Lung (tissue), 12 donors: ENCODE measurements around the gene NLRP5. TPM values are rescaled to one million over a fixed set of nuclear protein-coding genes. Genes with fewer than 3 reads are reported as not detected.

Experiments
- ATAC-seq: fragments of 200-7000 bp; cut with Tn5 transposase; one replicate; pipeline ENCODE4 v1.9.1; 2020; ENCODE audit warnings: moderate number of reproducible peaks; ENCODE audit not compliant: insufficient read depth, low FRiP score
- DNase-seq, 3 donors: peaks; one replicate each; pipeline ENCODE4 v3.0.0-alpha.2; 2013 to 2017
- H3K27ac ChIP-seq, 2 donors: one replicate each; pipeline ENCODE4 v1.5.1; 2013; ENCODE audit warnings: mild to moderate bottlenecking in 2 of 2, moderate library complexity in 2 of 2, control low read depth in 1 of 2, inconsistent platforms in 1 of 2, low read depth in 1 of 2, low read length in 1 of 2
- H3K27me3 ChIP-seq, 3 donors: one replicate each; pipeline ENCODE4 v1.5.1; 2013; ENCODE audit warnings: low read length in 2 of 3; ENCODE audit not compliant: control insufficient read depth in 3 of 3, insufficient read depth in 3 of 3
- H3K36me3 ChIP-seq, 4 donors: one replicate each; pipeline ENCODE4 v1.5.1; 2013; ENCODE audit warnings: low read length in 4 of 4, mild to moderate bottlenecking in 1 of 4, moderate library complexity in 1 of 4; ENCODE audit not compliant: control insufficient read depth in 4 of 4, insufficient read depth in 4 of 4
- H3K4me1 ChIP-seq, 5 donors: one replicate each; pipeline ENCODE4 v1.5.1; 2013; ENCODE audit warnings: low read length in 5 of 5, mild to moderate bottlenecking in 2 of 5, moderate library complexity in 1 of 5; ENCODE audit not compliant: control insufficient read depth in 5 of 5, insufficient read depth in 5 of 5
- H3K4me3 ChIP-seq: one replicate; pipeline ENCODE4 v1.5.1; 2013; ENCODE audit warnings: mild to moderate bottlenecking, control low read depth, moderate library complexity
- H3K9ac ChIP-seq, 2 donors: one replicate each; pipeline ENCODE4 v1.5.1; 2013; ENCODE audit warnings: low read length in 2 of 2, control low read depth in 1 of 2; ENCODE audit not compliant: insufficient read depth in 1 of 2
- H3K9me3 ChIP-seq, 4 donors: one replicate each; pipeline ENCODE4 v1.5.1; 2013; ENCODE audit warnings: low read length in 3 of 4, mild to moderate bottlenecking in 1 of 4, moderate library complexity in 1 of 4; ENCODE audit not compliant: control insufficient read depth in 4 of 4, insufficient read depth in 3 of 4
- CTCF ChIP-seq: IDR thresholded peaks from 2 replicates; pipeline ENCODE4 v1.5.1; 2012; ENCODE audit warnings: mild to moderate bottlenecking; ENCODE audit errors: control extremely low read depth, extremely low read depth
- WGBS, 2 donors: extraction: QIAGEN DNeasy Blood & Tissue Kit; methylation state at CpG; one replicate each; pipeline ENCODE4 v1.1.7; 2013; 5-methylcytosine and 5-hydroxymethylcytosine counted together
- polyA plus RNA-seq, 2 donors: library from polyadenylated mRNA; stranded (reverse); fragments of 200-250 nt; gene quantifications; one replicate each; pipeline ENCODE4 v1.2.1, GENCODE V29; 2013
- total RNA-seq, 2 donors: library from RNA; depleted of rRNA in 1 of 2; stranded (reverse); fragments of >200 nt in 1 of 2; gene quantifications; one replicate each; pipeline ENCODE4 v1.2.1, GENCODE V29; 2014 to 2021
- donor health status: control.
- donor health status: control.
- donor health status: Bipolar disorder and iron deficiency.
- donor health status: healthy.
- donor health status: DM: yes; HTN: yes; CAD: no.

Gene NLRP5
- total and polyA plus RNA-seq, 4 donors, result not detected

GRCh38 chr19:56101746-56102535 is 115.4 kb downstream of the NLRP5 start:
- no peak overlapping the region for H3K27ac ChIP-seq
- TF ChIP-seq CTCF, result no peak
- H3K9me3 ChIP-seq, result no peaks in the 10 kb centered on the region
- DNase-seq, result no peak
- no peaks in the 10 kb centered on the region for H3K27me3 ChIP-seq
- no peak for ATAC-seq
- 80 to 87% methylated on average over 34 of the region's 34 CpGs for WGBS, 2 donors
- no peak overlapping the region for H3K4me3 ChIP-seq
- H3K36me3 ChIP-seq, result peaks cover 0 to 47% (median 12%) of the 10 kb centered on the region in 4 donors
- H3K9ac ChIP-seq, result no peak overlapping the region
- peaks cover 0 to 14% (median 6%) of the 10 kb centered on the region in 5 donors for H3K4me1 ChIP-seq

- WGBS, 2 donors, result 54 to 78% methylated on average over 19 to 20 of the region's 20 CpGs
- no peak for ATAC-seq
Measured at GRCh38 chr19:56103027-56103614, 116.5 kb downstream of the NLRP5 start.

GRCh38 chr19:56104423-56104822 is 117.8 kb downstream of the NLRP5 start:
- ATAC-seq (no peak), DNase-seq (no peak)
- no peak overlapping the region for H3K27ac ChIP-seq
- H3K9me3 ChIP-seq, result no peaks in the 10 kb centered on the region
- peaks cover 0 to 34% (median 5%) of the 10 kb centered on the region in 4 donors for H3K36me3 ChIP-seq
- TF ChIP-seq CTCF, result no peak
- H3K9ac ChIP-seq, result no peak overlapping the region
- H3K4me1 ChIP-seq, result peaks cover 8 to 29% (median 17%) of the 10 kb centered on the region in 5 donors
- H3K27me3 ChIP-seq, result no peaks in the 10 kb centered on the region
- H3K4me3 ChIP-seq, result no peak overlapping the region
- WGBS, 2 donors, result 95 to 96% methylated on average over 27 to 29 of the region's 29 CpGs

More at GRCh38 chr19:56103027-56103614, 116.5 kb downstream of the NLRP5 start:
- no peak overlapping the region for H3K9ac ChIP-seq
- H3K9me3 ChIP-seq, result no peaks in the 10 kb centered on the region
- DNase-seq, result no peak
- H3K4me3 ChIP-seq, result no peak overlapping the region
- no peak overlapping the region for H3K27ac ChIP-seq
- peaks cover 0 to 43% (median 11%) of the 10 kb centered on the region in 4 donors for H3K36me3 ChIP-seq
- TF ChIP-seq CTCF, result no peak
- no peaks in the 10 kb centered on the region for H3K27me3 ChIP-seq
- H3K4me1 ChIP-seq, result peaks cover 0 to 18% (median 5%) of the 10 kb centered on the region in 5 donors
